Stimulated activated CD4-positive, alpha-beta T cell treated with anti-CD3 and anti-CD28 coated beads, Interleukin-12 subunit alpha, Interleukin-12 subunit beta, amount 100 ng/mL, for 24 hours (primary cell): ENCODE results near the gene TRIM29.
"Not testable (repeated sequence)": the region's sequence is repeated elsewhere in the genome, so short reads cannot be mapped to it uniquely, and the experiment has no call there.

Experiments
- DNase-seq, 2 experiments: peaks; one replicate each; pipeline ENCODE4 v3.0.0-alpha.2; 2020; ENCODE audit warnings: low read depth in 2 of 2

The TRIM29 gene

GRCh38 chr11:120137611-120138521 is at the start of gene TRIM29:
TSS of gene TRIM29 (minus strand) at chr11:120138113. CDS start at chr11:120138031, 82 bp downstream.
- no peak for DNase-seq

GRCh38 chr11:120186774-120187591 is 49.1 kb upstream of the TRIM29 start:
- no peak for DNase-seq

GRCh38 chr11:120186456-120186773 is 48.5 kb upstream of the TRIM29 start:
- DNase-seq, result no peak

GRCh38 chr11:120185706-120186455 is 48.0 kb upstream of the TRIM29 start:
- no peak for DNase-seq

GRCh38 chr11:120184946-120185705 is 47.2 kb upstream of the TRIM29 start:
- no peak for DNase-seq

GRCh38 chr11:120184371-120184945 is 46.5 kb upstream of the TRIM29 start:
- no peak for DNase-seq

GRCh38 chr11:120183701-120184141 is 45.8 kb upstream of the TRIM29 start:
- DNase-seq, result no peak

GRCh38 chr11:120182790-120183491 is 45.0 kb upstream of the TRIM29 start:
- DNase-seq, result no peak

GRCh38 chr11:120182372-120182771 is 44.5 kb upstream of the TRIM29 start:
- no peak for DNase-seq

- DNase-seq, result no peak
These were observed 43.6 kb upstream of the TRIM29 start for GRCh38 chr11:120181376-120181975.

- no peak for DNase-seq
These were observed 42.8 kb upstream of the TRIM29 start for GRCh38 chr11:120180551-120181232.

GRCh38 chr11:120180063-120180462 is 42.1 kb upstream of the TRIM29 start:
- not testable (repeated sequence) for DNase-seq

GRCh38 chr11:120179057-120179672 is 41.3 kb upstream of the TRIM29 start:
- DNase-seq, result no peak

GRCh38 chr11:120178561-120179056 is 40.7 kb upstream of the TRIM29 start:
- DNase-seq, result no peak

GRCh38 chr11:120174866-120175265 is 37.0 kb upstream of the TRIM29 start:
- no peak for DNase-seq

GRCh38 chr11:120173807-120174206 is 35.9 kb upstream of the TRIM29 start:
- DNase-seq, result no peak

GRCh38 chr11:120173019-120173705 is 35.2 kb upstream of the TRIM29 start:
- no peak for DNase-seq
